Erythroblast (primary cell): Measurements from ENCODE around the gene FALEC.

Source experiments
- DNase-seq, 2 experiments: peaks; one replicate each; lab custom pipeline; 2025; lab: John Stamatoyannopoulos, UW
- GATA1 ChIP-seq: IDR thresholded peaks from 2 replicates; pipeline ENCODE4 v1.6.1; 2011; ENCODE audit warnings: low read depth, mild to moderate bottlenecking, control low read depth, low read length, moderate library complexity
- POLR2A ChIP-seq: IDR thresholded peaks from 2 replicates; pipeline ENCODE4 v1.6.1; 2011; ENCODE audit warnings: mild to moderate bottlenecking, low read length

FALEC gene

GRCh38 chr1:150515328-150516049, at the start of gene FALEC:
TSS of gene FALEC (plus strand) at chr1:150515752.
- TF ChIP-seq POLR2A (peak; percentile 67), GATA1 (no peak)

GRCh38 chr1:150466964-150467363, 48.6 kb upstream of the FALEC start:
- DNase-seq = no peak
- TF ChIP-seq POLR2A = no peak
- no peak for TF ChIP-seq GATA1

More at GRCh38 chr1:150515328-150516049, at the start of gene FALEC:
- DNase-seq = peak; percentile 95 to 97

- TF ChIP-seq POLR2A = no peak
- no peak for TF ChIP-seq GATA1
- no peak for DNase-seq
Measured at GRCh38 chr1:150469291-150469690, 46.3 kb upstream of the FALEC start.

- DNase-seq = no peak
- no peak for TF ChIP-seq POLR2A
- no peak for TF ChIP-seq GATA1
Measured at GRCh38 chr1:150472601-150473200, 42.9 kb upstream of the FALEC start.

GRCh38 chr1:150473659-150474058, 41.9 kb upstream of the FALEC start:
- TF ChIP-seq POLR2A (no peak), GATA1 (no peak)
- DNase-seq = no peak

GRCh38 chr1:150474869-150475268, 40.7 kb upstream of the FALEC start:
- DNase-seq = no peak
- TF ChIP-seq POLR2A (no peak), GATA1 (no peak)

GRCh38 chr1:150476754-150477153, 38.8 kb upstream of the FALEC start:
- TF ChIP-seq GATA1 (no peak), POLR2A (no peak)
- DNase-seq = no peak

GRCh38 chr1:150477320-150477719, 38.2 kb upstream of the FALEC start:
- no peak for DNase-seq

GRCh38 chr1:150477733-150478132, 37.8 kb upstream of the FALEC start:
- TF ChIP-seq GATA1 (no peak), POLR2A (no peak)
- no peak for DNase-seq

More at GRCh38 chr1:150477320-150477719, 38.2 kb upstream of the FALEC start:
- no peak for TF ChIP-seq POLR2A
- no peak for TF ChIP-seq GATA1

- no peak for TF ChIP-seq POLR2A
- no peak for TF ChIP-seq GATA1
- DNase-seq = no peak
Measured at GRCh38 chr1:150479370-150479769, 36.2 kb upstream of the FALEC start.

GRCh38 chr1:150479927-150480352, 35.6 kb upstream of the FALEC start:
- DNase-seq = no peak
- no peak for TF ChIP-seq POLR2A
- TF ChIP-seq GATA1 = no peak

GRCh38 chr1:150484431-150484830, 31.1 kb upstream of the FALEC start:
- no peak for DNase-seq
- no peak for TF ChIP-seq GATA1
- TF ChIP-seq POLR2A = no peak

- peak; percentile 37 to 53 for DNase-seq
- TF ChIP-seq POLR2A = no peak
- no peak for TF ChIP-seq GATA1
Measured at GRCh38 chr1:150484861-150485260, 30.7 kb upstream of the FALEC start.

GRCh38 chr1:150486966-150487762, 28.4 kb upstream of the FALEC start, which contains the start of gene TARS2:
TSS of gene TARS2 (plus strand) at chr1:150487419. CDS start at chr1:150487451, 32 bp downstream.
- peak; percentile 98 to 99 for DNase-seq
- peak; percentile 92 for TF ChIP-seq POLR2A
- no peak for TF ChIP-seq GATA1
